ENCODE measurements around the gene CUTC. TPM values are rescaled to one million over a fixed set of nuclear protein-coding genes. Genes with fewer than 3 reads are reported as not detected.
"Not testable (repeated sequence)": the region's sequence is repeated elsewhere in the genome, so short reads cannot be mapped to it uniquely, and the experiment has no call there.

The CUTC gene
- total RNA-seq, 1 experiment from 2014 or later, result 17.0 TPM

- in situ Hi-C loops (cut with HindIII; ENCODE audit: low sequenced_read_pairs), result no loop called here
- no peak for DNase-seq (ENCODE audit: low spot score)
Observed at GRCh38 chr10:99740933-99741559, 9.0 kb downstream of the CUTC start.

DNA sequence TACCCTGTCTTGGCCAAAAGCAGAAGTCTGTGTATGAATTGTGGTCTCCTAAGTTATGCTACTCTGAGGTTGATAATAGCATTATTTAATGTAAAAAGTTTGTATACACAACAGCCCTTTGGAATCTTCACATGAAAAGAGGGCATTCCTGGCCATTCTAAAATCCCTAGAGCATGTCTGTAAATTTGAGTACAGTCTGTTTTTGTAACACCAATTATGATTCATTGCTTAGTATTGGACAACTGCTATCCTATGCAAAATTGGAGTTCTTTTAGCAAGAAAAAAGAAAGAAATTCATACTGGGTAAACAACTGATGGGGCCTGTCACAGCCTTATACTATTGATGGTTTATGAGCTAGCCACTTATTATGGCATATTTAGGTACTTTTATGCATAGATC, 10.2 kb downstream of the CUTC start:
- in situ Hi-C loops (cut with HindIII; ENCODE audit: low sequenced_read_pairs), result no loop called here
- DNase-seq (ENCODE audit: low spot score), result no peak

DNA sequence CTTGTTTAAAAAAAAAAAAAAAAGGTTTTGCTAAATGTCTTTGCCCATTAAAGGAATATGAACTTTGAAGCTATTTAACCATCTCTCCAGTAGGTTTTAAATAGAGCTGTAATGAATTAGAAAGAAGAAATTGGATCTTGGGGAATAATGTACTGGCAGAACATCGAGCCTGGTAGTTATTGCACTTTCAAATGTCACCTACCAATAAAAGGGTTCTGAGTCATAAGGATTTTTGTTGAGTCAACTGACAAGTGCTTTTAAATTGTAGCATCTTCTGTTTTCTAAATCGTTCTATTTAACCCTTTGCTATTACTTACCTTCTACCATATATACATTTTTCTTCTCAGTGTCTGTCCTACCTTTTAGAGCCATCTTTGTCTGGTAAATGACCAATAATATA, 10.7 kb downstream of the CUTC start:
- in situ Hi-C loops (cut with HindIII; ENCODE audit: low sequenced_read_pairs), result no loop called here
- DNase-seq (ENCODE audit: low spot score), result no peak

DNA sequence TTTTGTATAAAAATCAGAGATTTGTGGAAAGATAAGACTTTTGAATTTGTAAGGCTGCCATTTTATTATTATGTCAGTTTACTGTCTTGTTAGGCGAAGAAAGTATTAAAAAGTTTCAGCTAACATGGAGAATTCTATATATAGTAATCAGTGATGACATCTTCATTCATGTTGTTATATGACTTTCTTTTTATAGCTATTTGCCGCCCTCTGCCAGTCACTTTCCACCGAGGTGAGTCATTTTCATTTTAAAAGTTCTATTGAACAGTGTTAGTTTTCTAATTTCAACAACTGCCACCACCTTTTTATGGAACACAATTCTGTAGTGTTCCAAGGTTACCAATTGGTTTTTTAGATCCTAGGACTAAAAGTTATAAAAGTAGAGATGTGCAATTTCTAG, 11.8 kb downstream of the CUTC start:
- no peak for DNase-seq (ENCODE audit: low spot score)
- in situ Hi-C loops (cut with HindIII; ENCODE audit: low sequenced_read_pairs), result no loop called here

- in situ Hi-C loops (cut with HindIII; ENCODE audit: low sequenced_read_pairs); DNase-seq (ENCODE audit: low spot score): not testable (repeated sequence)
Observed at GRCh38 chr10:99746166-99746565, 14.1 kb downstream of the CUTC start.

GRCh38 chr10:99748823-99749451, 16.9 kb downstream of the CUTC start:
- in situ Hi-C loops (cut with HindIII; ENCODE audit: low sequenced_read_pairs), result no loop called here
- no peak for DNase-seq (ENCODE audit: low spot score)

DNA sequence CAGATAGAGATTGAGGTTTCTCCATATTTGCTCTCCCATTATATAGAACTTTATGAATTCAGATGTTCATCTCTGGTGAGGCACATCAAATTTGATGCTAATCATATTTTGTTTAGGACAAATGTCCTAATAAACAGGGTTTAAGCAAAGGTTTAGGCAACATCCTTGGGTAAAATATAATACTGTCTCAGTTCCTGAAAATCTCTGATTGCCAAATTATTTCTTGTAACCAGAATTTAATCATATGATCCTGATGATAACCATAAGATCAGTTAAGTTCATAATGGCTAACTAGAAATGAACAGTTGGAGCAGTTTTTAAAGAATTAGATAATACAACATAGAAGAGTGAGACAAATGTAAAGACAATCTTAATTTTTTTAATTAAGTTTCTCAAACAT, 18.6 kb downstream of the CUTC start:
- in situ Hi-C loops (cut with HindIII; ENCODE audit: low sequenced_read_pairs), result no loop called here

GRCh38 chr10:99754670-99755069, 22.6 kb downstream of the CUTC start:
- no peak for DNase-seq (ENCODE audit: low spot score)
- in situ Hi-C loops (cut with HindIII; ENCODE audit: low sequenced_read_pairs), result no loop called here

More for the DNA sequence above, 18.6 kb downstream of the CUTC start:
- DNase-seq (ENCODE audit: low spot score), result no peak

DNA sequence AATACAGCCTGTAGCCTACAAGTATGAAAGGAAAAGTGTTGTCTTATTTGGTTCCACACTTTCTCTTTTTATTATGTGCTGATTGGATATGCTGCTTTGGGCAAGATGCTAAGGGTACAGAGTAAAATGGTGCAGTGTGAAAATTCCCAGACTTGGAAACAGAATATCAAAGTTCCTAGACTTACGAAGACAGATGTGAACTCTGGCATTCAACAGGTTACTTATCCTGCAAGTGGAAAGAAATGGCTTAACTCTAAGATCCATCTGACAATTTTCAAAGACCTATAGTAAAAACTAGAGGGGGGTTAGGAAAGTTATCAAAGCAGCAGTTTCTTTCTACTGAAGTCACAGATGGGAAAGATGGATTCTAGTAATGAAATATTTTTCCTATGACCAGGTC, 24.1 kb downstream of the CUTC start:
- in situ Hi-C loops (cut with HindIII; ENCODE audit: low sequenced_read_pairs), result no loop called here
- no peak for DNase-seq (ENCODE audit: low spot score)

GRCh38 chr10:99758211-99758891, 26.3 kb downstream of the CUTC start:
- DNase-seq (ENCODE audit: low spot score), result no peak
- in situ Hi-C loops (cut with HindIII; ENCODE audit: low sequenced_read_pairs), result no loop called here

DNA sequence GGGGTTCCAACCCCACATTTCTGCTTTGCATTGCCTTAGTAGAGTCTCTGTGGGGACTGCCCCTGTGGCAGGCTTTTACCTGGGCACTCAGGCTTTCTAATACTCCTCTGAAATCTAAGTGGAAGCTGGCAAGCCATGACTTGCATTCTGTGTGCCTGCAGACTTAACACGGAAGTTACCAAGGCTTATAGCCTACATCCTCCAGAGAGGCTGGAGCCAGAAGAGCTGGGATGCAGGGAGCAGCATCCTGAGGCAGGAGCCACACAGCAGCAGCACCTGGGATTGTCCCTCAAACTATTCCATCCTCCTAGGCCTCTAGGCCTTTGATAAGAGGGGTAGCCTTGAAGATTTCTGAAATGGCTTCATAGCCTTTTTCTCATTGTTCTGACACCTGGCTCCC, 28.3 kb downstream of the CUTC start:
- DNase-seq (ENCODE audit: low spot score), result no peak
- in situ Hi-C loops (cut with HindIII; ENCODE audit: low sequenced_read_pairs), result no loop called here

- in situ Hi-C loops (cut with HindIII; ENCODE audit: low sequenced_read_pairs), result no loop called here
- DNase-seq (ENCODE audit: low spot score), result no peak
Observed at GRCh38 chr10:99761365-99761764, 29.3 kb downstream of the CUTC start.

GRCh38 chr10:99765672-99766301, 33.8 kb downstream of the CUTC start:
- in situ Hi-C loops (cut with HindIII; ENCODE audit: low sequenced_read_pairs), result no loop called here

GRCh38 chr10:99766302-99766681, 34.3 kb downstream of the CUTC start:
- in situ Hi-C loops (cut with HindIII; ENCODE audit: low sequenced_read_pairs), result no loop called here
- no peak for DNase-seq (ENCODE audit: low spot score)

More at GRCh38 chr10:99765672-99766301, 33.8 kb downstream of the CUTC start:
- DNase-seq (ENCODE audit: low spot score), result no peak

GRCh38 chr10:99767901-99768300, 35.9 kb downstream of the CUTC start:
- in situ Hi-C loops (cut with HindIII; ENCODE audit: low sequenced_read_pairs), result no loop called here
- DNase-seq (ENCODE audit: low spot score), result no peak

DNA sequence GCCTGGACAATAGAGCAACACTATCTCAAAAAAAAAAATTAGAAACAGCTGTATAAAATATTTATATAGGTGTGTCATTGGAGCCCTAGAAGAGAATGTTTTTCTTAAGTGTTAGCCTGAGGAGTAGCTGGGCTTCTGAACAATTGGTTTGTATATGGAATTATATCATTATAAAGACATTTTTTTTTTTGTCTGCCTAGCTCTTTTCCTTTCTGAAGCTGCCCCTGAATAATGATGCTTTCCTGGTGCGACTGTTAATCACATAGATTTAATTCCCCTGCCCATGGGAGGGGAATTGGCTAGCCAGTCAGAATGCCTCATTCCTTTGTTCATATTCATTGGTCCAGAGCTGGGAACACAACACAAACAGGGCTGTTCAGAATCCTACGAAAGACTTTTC, 36.5 kb downstream of the CUTC start:
- DNase-seq (ENCODE audit: low spot score), result no peak
- in situ Hi-C loops (cut with HindIII; ENCODE audit: low sequenced_read_pairs), result no loop called here

DNA sequence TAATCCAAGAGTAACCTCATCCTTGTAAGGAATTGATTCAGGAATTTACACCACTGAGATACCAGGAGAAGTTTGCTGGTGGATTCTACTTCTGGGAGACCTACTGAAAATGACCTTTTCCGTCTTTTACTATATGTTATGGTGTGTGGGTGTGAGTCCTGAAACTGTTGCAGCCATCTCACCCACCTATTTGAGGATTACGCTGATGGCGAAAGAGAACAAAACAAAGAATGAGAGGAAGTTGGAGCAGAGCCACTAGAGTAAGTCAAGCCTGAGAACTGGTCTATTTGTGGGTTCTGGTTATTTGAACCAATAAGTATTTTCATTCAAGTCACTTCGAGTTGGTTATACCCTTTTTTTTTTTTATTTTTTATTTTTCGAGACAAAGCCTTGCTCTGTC, 37.7 kb downstream of the CUTC start:
- no peak for DNase-seq (ENCODE audit: low spot score)
- in situ Hi-C loops (cut with HindIII; ENCODE audit: low sequenced_read_pairs), result no loop called here

GRCh38 chr10:99770408-99771045, 38.5 kb downstream of the CUTC start:
- in situ Hi-C loops (cut with HindIII; ENCODE audit: low sequenced_read_pairs), result no loop called here

DNA sequence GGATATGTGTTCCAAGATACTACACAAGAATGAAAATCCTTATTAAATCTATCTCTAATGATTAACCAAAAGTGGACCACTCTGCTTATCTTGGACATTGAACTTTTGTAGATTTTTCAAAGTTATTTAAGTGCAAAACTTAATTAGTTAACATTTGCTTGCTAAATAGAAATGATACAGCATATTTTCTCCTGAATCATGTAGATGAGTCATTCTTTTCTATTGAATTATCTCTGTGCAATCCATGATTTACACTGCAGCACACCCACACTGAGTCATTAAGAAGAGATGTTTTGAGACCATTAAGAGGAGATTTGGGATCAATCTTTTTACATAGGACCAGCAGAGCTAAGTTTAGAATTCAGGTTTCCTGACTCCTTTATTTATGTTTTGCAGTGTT, 43.8 kb downstream of the CUTC start:
- in situ Hi-C loops (cut with HindIII; ENCODE audit: low sequenced_read_pairs), result no loop called here
- no peak for DNase-seq (ENCODE audit: low spot score)

More at GRCh38 chr10:99770408-99771045, 38.5 kb downstream of the CUTC start:
- no peak for DNase-seq (ENCODE audit: low spot score)

Data from G401 (cell line).